ENCODE data around the gene NEGR1.

DNA sequence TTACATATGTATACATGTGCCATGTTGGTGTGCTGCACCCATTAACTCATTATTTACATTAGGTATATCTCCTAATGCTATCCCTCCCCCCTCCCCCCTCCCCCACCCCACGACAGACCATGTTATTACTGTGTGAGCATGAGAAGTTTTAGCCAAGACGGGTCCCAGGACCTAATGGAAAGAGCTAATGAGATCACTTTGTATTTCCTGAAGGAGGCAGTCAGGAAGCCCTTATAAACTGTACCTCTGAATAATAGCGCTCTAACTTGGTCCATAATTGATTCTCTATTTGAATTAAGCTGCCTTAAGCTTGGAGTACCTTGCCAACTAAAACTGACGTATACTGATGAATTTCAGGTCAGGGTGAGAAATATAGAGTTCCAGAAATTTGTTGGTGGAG is 4.1 kb upstream of the NEGR1 start:
- TF ChIP-seq POLR2AphosphoS5 (IDR thresholded peaks at IDR 0.05) (no peak), POLR2A (IDR thresholded peaks at IDR 0.05) (no peak)
- TF ChIP-seq, protein P1, sequence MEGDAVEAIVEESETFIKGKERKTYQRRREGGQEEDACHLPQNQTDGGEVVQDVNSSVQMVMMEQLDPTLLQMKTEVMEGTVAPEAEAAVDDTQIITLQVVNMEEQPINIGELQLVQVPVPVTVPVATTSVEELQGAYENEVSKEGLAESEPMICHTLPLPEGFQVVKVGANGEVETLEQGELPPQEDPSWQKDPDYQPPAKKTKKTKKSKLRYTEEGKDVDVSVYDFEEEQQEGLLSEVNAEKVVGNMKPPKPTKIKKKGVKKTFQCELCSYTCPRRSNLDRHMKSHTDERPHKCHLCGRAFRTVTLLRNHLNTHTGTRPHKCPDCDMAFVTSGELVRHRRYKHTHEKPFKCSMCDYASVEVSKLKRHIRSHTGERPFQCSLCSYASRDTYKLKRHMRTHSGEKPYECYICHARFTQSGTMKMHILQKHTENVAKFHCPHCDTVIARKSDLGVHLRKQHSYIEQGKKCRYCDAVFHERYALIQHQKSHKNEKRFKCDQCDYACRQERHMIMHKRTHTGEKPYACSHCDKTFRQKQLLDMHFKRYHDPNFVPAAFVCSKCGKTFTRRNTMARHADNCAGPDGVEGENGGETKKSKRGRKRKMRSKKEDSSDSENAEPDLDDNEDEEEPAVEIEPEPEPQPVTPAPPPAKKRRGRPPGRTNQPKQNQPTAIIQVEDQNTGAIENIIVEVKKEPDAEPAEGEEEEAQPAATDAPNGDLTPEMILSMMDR (IDR thresholded peaks at IDR 0.05 in 8 of 11, conservative IDR thresholded peaks at IDR 0.05 in 3 of 11), result no peak
